Measurements from ENCODE around the gene GMPPA. TPM values are rescaled to one million over a fixed set of nuclear protein-coding genes. Genes with fewer than 3 reads are reported as not detected.

The GMPPA gene
- total RNA-seq, 4 donors from 2014 or later = 22.6 to 37.8 (median 29.4) TPM

- TF ChIP-seq CTCF (IDR thresholded peaks at IDR 0.05) = no peak
- ATAC-seq (ENCODE audit: low FRiP score) (no peak), DNase-seq (ENCODE audit: low spot score) (no peak)
Measured at GRCh38 chr2:219475278-219475677, 23.4 kb upstream of the GMPPA start.

- DNase-seq (ENCODE audit: low spot score) (peak; percentile 60), ATAC-seq (ENCODE audit: low FRiP score) (peak; percentile 34)
- peak in 2 of 3 donors; percentile 62 to 63 for TF ChIP-seq CTCF (IDR thresholded peaks at IDR 0.05)
Measured at GRCh38 chr2:219475697-219476651, 22.7 kb upstream of the GMPPA start.

- DNase-seq (ENCODE audit: low spot score) = no peak
- no peak for TF ChIP-seq CTCF (IDR thresholded peaks at IDR 0.05)
- ATAC-seq (ENCODE audit: low FRiP score) = no peak
Measured at GRCh38 chr2:219476652-219477151, 22.0 kb upstream of the GMPPA start.

GRCh38 chr2:219477179-219477578 lies 21.5 kb upstream of the GMPPA start:
- no peak for DNase-seq (ENCODE audit: low spot score)

GRCh38 chr2:219477815-219478214 lies 20.9 kb upstream of the GMPPA start:
- DNase-seq (ENCODE audit: low spot score) (no peak), ATAC-seq (ENCODE audit: low FRiP score) (no peak)
- no peak for TF ChIP-seq CTCF (IDR thresholded peaks at IDR 0.05)

More at GRCh38 chr2:219477179-219477578, 21.5 kb upstream of the GMPPA start:
- TF ChIP-seq CTCF (IDR thresholded peaks at IDR 0.05) = no peak
- ATAC-seq (ENCODE audit: low FRiP score) = no peak

GRCh38 chr2:219478916-219479315 lies 19.8 kb upstream of the GMPPA start:
- no peak for TF ChIP-seq CTCF (IDR thresholded peaks at IDR 0.05)
- DNase-seq (ENCODE audit: low spot score) (no peak), ATAC-seq (ENCODE audit: low FRiP score) (no peak)

Data from omental fat pad (tissue), 4 donors.